ENCODE data around the gene ZDHHC8.

The ZDHHC8 gene

DNA sequence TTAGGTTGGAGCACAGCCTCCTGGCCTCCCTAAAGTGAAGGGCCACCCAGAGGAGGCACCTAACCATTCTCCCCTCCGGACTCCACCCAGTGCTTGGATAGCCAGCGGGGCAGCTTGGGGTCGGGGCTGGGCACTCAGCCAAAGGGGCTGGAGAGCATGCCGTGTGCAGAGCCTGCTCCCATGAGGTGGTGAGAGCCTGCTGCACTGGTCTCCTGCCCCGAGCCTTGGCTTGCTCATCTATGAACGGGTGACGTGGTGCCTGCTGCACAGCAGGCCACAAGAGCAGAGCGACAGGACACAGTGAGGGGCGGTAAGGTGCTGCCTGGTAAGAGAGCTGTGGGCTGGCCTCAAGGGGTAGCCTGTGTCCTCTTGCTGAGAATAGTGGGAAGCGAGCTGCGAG is 33.3 kb downstream of the ZDHHC8 start:
- no peak for FAIRE-seq

DNA sequence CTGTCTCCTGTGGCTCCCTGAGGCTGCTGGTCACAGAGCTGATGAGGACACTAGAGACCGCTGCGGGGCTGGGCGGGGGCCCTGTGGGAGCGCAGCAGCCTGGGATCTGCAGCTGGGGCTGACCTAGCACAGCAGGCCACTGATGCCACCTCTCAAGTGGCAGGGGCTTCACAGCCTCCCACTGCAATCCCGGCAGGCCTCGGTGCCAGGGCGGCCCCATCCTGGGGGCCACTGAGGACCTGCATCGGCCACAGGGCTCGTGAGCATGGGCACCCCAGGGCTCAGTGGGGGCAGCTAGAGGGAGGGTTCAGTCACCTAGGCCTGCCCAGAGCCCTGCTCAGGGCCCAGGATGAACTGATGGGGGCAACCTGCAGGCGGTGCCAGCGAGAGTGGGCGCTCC is 33.8 kb downstream of the ZDHHC8 start:
- FAIRE-seq: no peak

DNA sequence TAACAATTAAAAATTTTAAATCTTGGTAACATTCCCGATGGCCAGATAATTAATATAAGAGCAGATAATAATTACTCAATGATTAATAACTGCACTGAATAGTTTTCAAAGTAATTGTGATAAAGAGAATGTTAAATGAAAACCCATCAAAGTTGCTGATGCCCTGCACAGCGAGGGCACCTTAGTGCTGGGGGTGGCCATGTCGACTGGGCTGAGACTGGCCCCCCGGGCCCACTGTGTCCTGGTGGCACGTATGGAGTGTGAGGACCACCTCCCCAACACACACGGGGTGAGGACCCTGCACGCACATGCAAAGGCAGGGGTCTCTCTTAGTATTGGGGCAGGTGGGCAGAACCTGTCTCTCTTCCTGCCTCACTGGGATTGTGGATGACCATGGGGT is 34.3 kb downstream of the ZDHHC8 start:
- FAIRE-seq: no peak

DNA sequence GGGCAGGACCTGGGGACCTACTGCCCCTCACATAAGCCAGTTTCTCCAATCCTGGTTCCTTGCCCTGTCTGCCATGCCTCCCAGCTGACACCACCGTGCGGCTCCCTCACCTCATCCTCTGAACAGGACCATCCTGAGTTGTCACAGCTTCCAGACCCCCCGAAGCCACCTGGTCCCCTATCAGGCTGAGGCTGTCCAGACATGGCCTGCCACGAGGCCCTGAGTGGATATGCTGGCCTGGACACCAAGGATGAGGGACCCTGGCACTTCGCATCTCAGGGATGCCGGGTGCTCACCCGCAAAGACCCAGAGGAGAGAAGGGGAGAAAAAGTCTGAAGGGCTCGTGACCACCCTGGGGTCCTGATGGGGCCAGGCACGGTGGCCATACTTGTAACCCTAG is 35.1 kb downstream of the ZDHHC8 start:
- FAIRE-seq: no peak

DNA sequence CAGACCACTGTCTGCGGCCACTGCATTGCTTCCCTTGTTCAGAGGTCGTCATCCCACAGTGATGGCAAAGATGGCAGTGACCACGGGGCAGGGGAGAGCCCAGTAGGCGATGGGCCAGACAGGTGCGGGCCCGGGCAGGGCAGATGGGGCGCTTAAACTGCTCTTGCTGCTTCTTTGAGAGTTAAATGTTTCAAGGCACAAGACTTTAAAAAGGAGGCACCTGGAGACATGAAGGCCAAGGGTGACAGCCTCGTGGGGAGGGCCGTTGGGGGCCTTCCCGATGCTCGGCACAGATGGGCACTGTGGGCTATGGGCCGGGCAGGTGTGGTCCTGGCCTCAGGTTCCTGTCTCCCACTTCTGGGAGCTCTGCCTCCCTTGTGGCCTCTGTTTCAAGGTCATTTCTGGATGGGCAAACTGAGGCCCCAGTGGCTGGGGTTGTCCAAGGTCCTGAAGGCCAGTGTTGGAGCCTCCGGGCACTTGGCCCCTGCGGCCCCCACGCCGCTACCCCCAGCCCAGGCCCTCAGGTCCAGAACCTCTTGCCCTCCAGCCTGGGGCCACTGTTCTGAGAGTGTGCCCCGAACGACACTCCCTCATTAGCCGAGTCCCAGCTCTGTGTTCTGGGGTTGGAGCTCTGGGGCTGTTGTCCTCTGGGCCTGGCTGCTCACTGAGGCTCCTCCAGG is 36.2 kb downstream of the ZDHHC8 start:
- FAIRE-seq: no peak

DNA sequence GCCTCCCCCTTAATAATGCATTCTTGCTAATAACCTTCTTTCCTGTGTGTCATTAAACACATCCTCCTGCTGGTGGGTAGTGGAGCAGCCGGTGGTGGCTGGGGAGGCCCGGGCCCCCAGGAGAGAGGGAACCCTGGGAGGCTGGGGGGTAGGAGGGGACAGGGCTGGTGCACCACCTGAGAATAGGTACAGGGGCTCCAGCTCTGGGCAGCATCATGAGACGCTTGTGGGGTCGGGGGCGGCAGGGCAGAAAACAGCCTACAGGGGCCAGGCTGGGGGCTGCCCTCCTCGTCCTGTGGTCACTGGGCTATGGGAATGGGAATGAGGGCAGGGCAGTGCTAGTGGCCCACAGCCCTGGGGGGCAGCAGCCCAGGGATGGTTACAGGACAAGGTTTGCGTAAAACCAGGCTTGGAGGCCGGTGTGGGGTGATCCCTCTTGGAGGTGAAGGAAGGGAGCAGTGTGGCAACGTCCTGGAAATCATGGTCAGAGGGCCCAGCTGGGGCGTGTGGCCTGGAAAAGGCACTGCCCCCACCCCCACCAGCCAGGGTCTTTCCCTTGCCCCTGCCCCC is 37.7 kb downstream of the ZDHHC8 start:
- no peak for FAIRE-seq

DNA sequence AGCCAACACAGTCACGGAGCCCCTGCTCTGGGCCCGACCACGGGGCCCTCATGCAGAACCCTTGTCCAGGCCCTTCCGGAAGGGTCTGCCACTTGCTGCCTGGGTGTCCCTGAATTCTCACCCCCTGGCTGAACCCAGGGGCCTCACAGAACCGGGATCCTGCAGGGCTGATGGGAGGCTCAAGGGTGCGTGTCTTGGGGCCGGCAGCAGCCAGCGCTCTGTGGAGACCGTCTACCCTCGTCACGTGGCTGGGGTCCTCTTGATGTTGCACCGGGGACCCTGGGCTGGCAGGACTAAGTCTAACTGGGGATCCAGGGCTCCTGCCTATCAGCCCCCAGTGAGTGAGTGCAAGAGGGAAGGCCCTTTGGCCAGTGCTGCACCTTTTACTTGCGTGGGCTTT is 38.6 kb downstream of the ZDHHC8 start:
- no peak for FAIRE-seq

DNA sequence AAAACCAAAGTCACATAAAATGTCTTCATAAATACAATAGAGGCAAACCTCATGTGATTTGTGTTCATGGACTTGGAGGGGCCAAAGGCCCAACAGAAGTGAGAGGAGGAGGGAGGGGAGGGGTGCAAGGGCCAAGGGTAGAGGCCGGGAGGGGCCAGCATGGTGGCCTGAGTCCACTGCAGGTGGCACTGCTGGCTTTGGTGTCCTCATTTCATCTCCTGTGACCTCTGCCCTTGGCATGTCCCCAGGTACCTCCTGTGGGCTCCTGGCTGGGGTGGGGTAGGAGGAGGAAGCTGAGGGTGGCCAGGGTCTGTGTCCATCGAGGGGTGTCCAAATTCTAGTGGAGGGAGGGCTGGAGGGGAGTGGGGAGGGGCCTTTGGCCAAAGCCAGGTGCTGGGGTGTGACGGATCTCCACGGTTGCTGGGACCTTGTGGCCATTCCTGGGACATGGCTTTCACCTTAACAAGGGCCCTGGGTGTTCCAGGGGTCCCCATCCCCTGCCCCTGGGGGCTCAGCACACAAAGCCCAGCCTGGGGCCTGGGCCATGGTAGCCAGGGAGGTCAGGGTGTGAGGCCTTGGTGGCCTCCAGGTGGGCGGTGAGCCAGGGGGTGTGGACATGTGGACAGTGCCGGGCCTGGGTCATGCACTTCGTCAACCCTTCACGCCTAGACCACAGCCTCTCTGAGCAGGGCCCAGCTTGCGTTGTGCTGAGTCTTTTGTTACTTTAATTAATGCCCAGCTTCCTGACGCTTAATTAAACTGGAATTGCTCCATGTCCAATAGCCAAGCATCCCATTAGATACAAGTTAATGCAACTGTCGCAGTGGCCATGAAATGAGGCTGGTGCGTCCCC is 39.9 kb downstream of the ZDHHC8 start:
- FAIRE-seq: no peak

DNA sequence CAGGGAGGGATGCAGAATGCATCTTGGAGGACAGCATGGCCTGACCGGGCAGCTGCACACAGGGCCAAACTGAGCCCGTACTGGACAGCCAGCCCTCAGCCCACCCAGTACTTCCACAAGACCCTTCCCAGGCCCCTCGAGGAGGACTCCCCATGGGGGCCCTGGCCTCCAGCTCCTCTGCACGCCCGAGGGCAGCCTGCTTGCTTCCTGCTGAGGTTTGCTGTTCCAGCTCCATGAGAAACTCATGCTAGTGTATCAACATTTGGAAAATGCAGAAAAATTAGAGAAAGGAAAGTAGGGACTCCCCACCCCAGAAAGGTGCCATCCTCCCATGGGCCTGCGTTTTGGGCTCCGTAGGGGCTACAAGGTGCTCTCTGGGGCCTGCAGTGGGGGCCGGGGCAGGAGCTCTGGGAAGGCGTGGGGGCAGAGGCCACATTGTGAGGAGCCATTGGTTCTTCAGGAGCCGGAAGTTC is 40.6 kb downstream of the ZDHHC8 start:
- no peak for FAIRE-seq

DNA sequence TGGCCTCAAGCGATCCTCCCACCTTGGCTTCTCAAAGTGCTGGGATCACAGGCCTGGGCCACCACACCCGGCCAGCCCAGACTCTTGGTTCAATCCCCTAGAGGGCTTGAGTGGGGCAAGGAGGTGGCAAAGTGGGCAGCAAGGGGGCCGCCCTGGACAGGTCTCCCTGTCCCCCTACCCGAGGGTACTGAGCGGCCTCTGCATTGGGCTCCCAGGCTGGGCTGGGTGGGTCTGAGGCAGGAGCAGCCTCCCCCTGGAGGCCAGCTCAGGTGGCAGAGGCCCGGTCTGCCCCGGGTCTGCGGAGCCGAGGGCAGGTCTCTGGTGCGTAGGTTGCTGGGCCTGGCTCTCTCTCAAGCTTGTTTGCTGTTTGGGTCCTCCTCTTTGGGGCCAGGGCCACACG is 41.6 kb downstream of the ZDHHC8 start:
- FAIRE-seq: no peak

DNA sequence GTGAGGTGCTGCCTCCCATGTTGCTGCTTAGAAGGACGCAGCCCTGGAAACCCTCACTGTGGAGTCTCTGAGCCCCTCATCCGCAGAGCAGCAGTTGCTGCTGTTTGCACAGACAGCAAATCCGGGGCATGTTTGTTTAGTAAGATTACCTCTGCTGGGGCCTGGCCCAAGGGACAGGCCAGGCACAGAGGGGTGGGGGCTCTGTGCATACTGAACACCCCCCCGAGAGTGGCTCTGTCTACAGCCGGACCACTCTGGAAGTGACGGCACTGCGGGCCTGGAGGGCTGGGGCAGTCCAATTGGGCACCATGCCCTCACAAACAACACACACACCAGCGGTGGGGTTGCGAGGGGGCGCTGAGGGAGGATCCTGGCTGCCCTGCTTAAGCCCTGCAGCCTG is 42.2 kb downstream of the ZDHHC8 start:
- FAIRE-seq: no peak

DNA sequence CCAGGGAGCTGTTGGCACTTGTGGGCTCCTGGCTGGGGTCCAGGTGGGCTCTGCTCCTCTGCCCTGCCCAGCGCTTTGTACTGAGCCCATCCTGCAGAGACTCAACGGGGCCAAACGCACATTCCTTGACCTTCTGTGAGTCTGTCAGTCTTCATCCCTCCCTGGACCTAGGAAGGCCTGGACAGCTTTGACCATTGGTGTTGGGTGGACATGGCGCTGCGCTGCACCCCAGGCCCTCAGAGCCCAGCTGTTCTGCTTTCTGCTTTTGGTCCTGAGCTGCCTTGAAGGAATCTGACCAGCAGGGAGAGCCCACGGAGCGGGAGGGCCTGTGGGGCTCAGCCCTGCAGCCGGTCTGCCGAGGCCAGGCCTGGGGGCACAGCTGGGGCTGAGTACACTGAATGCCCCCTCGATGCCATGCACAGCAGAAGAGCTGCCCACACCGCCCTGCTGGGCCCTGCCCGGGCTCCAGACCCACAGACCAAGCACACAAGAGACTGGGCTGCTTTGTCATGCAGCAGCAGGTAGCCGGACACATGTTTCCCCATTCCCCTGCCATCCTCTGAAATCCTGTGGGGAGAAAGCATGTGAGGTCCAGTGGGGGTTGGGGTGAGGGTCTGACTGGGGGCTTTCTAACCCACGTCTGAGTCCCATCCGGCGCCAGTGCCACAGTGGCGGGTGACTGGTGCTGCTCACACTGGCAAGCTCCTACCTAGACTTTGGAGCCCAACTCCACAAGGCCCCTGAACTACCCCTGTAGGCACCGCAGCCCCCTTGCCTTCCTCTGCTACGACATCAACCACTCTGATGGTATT is 43.4 kb downstream of the ZDHHC8 start:
- FAIRE-seq: no peak

DNA sequence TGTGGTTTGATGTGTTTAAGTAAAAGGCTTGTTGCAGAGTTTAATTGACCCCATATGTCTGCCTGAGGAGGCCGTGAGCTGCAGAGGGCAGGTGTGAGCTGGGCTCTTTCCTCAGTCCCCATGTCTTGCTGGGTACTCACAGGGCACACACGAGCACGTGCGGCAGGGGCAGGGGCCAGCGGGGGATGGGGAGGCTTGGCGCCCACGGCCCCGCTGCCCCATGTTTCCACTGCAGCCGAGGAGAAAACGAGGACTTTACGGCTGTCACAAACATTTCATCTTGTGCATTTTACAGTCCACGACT is 43.9 kb downstream of the ZDHHC8 start:
- FAIRE-seq: no peak

DNA sequence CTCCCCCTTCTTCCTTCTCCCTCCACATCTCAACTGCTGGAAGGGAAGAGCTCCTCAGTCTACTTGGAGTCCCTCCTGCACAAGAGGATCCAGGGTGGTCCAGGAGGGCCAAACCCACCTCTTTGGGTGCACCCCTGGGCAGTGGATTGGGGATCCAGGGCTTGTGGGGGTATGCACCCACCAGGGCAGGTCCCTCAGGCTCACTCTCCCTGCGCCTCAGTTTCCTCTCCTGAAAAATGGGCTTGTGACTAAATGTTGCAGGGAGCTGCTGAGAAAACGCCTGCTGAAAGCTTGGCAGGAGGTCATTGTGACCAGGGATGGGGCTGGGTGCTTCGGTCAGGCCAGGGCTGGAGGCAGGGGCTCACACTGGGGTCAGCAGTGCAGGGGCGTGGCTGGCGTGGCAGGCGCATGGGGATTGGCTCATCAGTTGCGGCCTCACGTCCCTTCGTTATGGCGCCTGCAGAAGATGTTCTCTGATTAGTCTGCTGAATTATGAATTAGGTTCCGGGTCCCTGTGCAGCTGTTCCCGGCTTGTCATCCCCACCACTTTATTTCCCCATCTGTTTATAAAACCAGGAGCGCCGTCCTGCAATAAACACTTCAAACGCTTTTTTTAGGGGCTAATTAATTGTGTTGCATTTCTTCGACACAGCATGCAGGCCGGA is 44.9 kb downstream of the ZDHHC8 start:
- FAIRE-seq: no peak

DNA sequence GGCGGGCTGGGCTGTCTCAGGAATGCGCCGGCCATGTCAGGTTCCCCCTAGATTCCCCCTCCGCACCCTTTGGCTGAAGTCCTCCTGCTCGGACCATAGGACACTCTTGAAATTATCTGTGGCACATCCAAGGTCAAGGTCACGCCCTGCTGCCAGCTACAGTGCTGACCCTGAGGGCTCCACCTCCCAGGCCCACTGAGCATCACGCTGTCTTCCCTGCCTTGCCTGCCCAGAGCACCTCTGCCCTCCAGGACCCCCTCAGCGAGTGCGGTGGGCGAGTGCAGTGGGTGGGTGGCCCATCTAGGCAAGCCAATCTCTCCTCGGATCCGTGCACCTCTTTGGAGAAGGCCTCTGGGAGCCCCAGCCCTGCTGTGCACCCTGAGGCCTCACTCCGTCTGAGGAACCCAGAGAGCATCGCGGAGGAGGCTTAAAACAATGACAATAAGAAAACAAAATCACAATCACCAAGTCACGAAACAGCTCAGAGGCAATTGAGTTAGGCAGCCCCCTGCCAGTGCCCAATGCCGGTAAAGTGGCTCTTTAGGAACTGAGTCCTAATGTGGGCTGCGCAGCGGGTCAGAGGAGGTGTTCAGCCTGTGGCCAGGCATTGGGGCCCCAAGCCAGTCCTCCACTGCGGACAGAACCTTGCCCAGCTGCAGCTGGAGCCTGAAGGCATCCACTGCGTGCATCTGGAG is 45.8 kb downstream of the ZDHHC8 start:
- FAIRE-seq: no peak

DNA sequence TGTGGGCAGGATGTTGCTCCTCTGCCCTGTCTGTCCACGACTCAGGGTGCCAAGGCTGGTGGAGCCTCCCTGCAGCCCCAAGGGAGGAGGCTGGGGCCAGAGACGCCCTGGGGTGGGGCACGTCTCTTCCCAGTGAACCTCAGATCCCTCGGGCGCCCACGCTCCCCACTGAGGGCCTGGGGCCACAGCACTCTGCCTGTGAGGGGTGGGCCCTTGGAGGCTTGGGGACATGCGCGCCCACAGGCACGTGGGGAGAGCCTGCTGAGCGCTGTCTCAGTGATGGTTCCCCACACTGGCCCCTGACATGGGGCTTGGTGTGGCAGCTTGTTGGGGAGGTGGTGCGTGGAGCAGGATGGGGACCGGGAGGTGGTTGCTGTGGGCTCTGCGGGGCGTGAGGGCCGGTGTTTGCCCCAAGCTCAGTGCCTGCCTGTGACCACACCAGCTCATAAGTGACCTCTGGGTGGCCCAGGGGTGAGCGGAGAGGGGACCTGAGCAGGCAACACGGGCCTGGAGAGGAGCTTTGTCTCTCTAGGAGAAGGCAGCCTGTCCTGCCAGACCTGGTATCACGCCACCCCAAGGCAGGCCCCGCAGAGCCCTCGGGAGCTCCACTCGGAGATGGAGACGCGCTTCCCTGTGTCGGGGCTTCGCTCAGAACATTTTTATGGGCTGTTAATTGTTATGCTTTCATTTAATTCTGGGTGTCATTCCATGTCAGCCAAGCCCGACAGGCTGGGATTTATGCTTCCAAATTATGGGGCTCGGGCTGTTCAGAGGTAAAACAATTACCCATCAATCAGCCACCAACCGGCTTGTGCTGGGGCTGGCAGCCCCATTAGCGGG is 46.7 kb downstream of the ZDHHC8 start:
- no peak for FAIRE-seq

DNA sequence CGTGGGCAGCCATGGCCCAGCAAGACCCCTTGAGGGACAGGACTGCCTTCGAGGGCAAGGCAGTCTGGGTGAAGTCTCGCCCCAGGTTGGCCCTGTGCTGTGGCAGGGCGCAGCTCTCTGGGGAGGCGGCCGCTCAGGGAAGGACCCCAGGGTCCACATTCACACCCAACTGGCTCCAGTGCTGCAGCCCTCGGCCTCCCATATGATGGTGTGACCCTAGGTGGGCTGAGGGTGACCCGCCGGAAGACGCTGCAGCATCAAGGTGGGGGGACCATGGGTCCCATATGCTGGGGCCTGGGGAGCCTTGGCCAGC is 47.3 kb downstream of the ZDHHC8 start:
- no peak for FAIRE-seq

DNA sequence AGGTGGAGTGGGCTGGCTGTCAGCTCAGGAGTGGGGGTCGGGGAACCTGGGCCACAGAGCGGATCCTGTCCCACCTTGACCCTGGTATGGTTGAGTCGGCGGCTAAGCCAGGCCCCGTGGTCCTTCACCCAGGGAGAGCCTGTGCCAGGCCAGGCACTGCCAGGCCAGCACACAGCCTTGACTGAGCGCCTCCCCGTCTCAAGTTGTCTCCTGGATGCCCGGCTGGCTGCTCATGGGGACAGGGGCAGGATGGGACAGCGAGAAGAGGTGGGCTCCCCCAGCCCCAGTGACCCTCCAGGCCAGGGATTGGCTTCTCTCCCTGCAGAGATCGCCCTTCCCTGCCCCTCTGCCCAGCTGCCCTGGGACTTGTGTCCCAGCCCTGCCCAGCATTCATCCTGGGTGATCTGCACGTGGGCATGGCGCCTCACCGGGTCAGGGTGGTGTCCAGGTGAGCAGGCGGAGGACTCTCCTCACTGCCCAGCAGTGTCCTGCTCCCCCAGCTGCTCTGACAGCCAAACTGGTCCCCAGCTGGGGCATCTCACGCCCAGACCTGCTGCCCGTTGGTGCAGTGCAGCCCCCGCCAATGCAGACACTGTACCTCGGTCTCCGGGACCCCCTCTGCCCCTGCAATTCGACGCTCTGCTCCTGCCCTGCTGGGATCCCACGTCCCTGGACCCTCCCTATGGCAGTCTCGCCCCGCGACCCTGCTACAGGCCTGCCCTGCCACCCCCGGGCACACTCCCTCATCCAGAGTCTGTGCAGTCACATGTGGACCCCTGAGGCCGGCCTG is 48.0 kb downstream of the ZDHHC8 start:
- no peak for FAIRE-seq

DNA sequence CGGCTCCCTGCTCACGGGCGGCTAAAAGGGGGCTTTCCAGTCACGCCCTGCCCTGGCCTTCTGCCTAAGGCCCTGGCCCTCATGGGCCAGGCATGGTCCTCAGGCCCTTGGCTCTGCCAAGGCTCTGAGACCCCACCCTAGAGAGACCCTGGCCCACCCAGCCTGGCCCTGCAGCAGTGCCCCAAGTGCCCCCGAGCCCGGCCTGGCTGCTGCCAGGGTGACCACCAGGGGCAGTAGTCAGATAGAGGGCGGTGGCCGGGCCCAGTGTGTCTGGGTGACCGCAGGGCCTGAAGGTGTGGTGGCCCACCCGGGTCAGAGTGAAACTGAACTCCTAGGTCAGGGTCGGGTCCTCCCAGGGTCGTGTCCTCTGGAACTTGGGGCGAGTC is 48.6 kb downstream of the ZDHHC8 start:
- FAIRE-seq: no peak

DNA sequence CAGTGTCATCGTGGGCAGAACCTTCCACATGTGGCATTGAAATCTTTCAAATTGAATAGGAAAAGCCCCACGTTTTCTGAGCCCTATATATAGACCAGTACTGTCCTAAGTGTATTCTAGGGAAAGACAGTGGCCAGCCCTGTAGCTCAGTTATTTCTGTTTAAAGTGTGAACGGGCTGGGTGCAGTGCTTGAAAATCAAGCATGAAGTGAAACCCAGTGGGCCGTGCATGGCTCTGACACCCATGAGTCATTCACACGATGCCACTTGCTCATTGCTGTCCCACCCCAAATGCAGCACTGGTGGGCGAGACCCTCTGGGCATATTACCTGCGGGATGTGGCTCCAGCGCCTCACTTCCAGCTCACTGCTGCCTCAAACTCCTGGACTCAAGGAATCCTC is 49.0 kb downstream of the ZDHHC8 start:
- no peak for FAIRE-seq

Measured in endometrium (tissue), 2 donors.